Sigmoid colon (tissue), 7 donors: ENCODE measurements around the gene PHLPP1. TPM values are rescaled to one million over a fixed set of nuclear protein-coding genes. Genes with fewer than 3 reads are reported as not detected.
"Not testable (repeated sequence)": the region's sequence is repeated elsewhere in the genome, so short reads cannot be mapped to it uniquely, and the experiment has no call there.

Experiments used
- DNase-seq: peaks from one replicate; pipeline ENCODE4 v3.0.0-alpha.2; 2019
- H3K27ac ChIP-seq, 4 donors: fragments of 200-600 bp; sonication (generic); one replicate each; pipeline ENCODE4 v1.5.1; 2016 to 2019; ENCODE audit warnings: mild to moderate bottlenecking in 1 of 4
- H3K27me3 ChIP-seq, 3 donors: fragments of 200-600 bp; sonication (generic); one replicate each; pipeline ENCODE4 v1.5.1; 2019; ENCODE audit warnings: mild to moderate bottlenecking in 1 of 3
- H3K36me3 ChIP-seq, 4 donors: fragments of 200-600 bp; sonication (generic); one replicate each; pipeline ENCODE4 v1.5.1; 2016 to 2019
- H3K4me1 ChIP-seq, 4 donors: fragments of 200-600 bp; sonication (generic); one replicate each; pipeline ENCODE4 v1.5.1; 2017 to 2019
- H3K4me3 ChIP-seq, 4 donors: fragments of 200-600 bp; sonication (generic); one replicate each; pipeline ENCODE4 v1.5.1; 2017 to 2019; ENCODE audit warnings: mild to moderate bottlenecking in 2 of 4, moderate library complexity in 1 of 4
- H3K9me3 ChIP-seq, 4 donors: fragments of 200-600 bp in 3 of 4; sonication (generic) in 3 of 4; one replicate each; pipeline versions ENCODE4 v1.5.1 to v1.6.1; 2013 to 2019
- EP300 ChIP-seq, 4 donors: sonication (generic); formaldehyde crosslinking; IDR thresholded peaks; one replicate each; pipeline ENCODE4 v1.6.1; 2017; ENCODE audit warnings: antibody characterized with exemption in 4 of 4
- POLR2A ChIP-seq, 2 donors: fragments of 450-650 bp; IDR thresholded peaks; one replicate each; pipeline ENCODE4 v1.6.1; 2016; ENCODE audit warnings: antibody characterized with exemption in 2 of 2, mild to moderate bottlenecking in 2 of 2, moderate library complexity in 2 of 2
- POLR2AphosphoS5 ChIP-seq, 4 donors: sonication (generic); formaldehyde crosslinking; IDR thresholded peaks; one replicate each; pipeline ENCODE4 v1.6.1; 2017; ENCODE audit warnings: antibody characterized with exemption in 4 of 4
- WGBS, 2 donors: extraction: QIAGEN DNeasy Blood & Tissue Kit; methylation state at CpG; one replicate each; pipeline ENCODE4 v1.1.7; 2013; 5-methylcytosine and 5-hydroxymethylcytosine counted together
- intact Hi-C: fragments of 100-400 bp; cut with DNase I; formaldehyde crosslinking; loops from one replicate; pipeline ENCODE4 v1.15.1; 2023
- polyA plus RNA-seq, 3 donors: library from polyadenylated mRNA; stranded (reverse); fragments of 200-250 nt; gene quantifications; one replicate each; pipeline ENCODE4 v1.2.3, GENCODE V29; 2013
- total RNA-seq, 4 donors: library from RNA; depleted of rRNA; stranded (reverse); fragments of >200 nt; gene quantifications; one replicate each; pipeline ENCODE4 v1.1.0, GENCODE V29; 2016
- TF ChIP-seq, protein P1 (sequence below), 4 experiments: fragments of 450-650 bp in 3 of 4; fragments of 200-600 bp in 1 of 4; IDR thresholded peaks; one replicate each; pipeline ENCODE4 v1.5.1; 2016 to 2019; ENCODE audit warnings: antibody characterized with exemption in 4 of 4, mild to moderate bottlenecking in 3 of 4, moderate library complexity in 2 of 4
- donor health status: healthy with polysubstance abuse.
- donor health status: Bipolar disorder and iron deficiency.
- donor health status: healthy.

PHLPP1 gene
- total and polyA plus RNA-seq, 7 donors: 4.2 to 18.6 (median 7.1) TPM

DNA sequence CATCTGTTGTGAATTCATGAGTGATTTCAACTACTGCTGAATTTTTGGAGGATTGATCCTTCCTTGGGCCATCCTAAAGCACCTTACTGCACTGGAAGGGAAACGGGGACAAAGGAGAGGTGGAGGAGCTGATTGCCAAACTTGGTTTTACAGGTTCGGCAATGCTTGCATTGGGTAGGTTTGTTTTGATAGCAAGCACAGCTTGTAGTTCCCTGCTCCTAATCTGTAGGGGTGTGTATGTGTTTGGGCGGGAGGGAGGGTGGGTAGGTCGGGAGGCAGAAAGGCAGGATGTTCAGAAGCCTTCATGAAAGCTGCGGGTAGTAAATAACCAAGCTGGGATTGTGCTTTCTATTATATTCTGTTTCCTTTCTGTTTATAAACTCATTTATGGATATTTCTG is 24.6 kb downstream of the PHLPP1 start:
- Histone ChIP-seq H3K9me3 (no peaks in the 10 kb centered on the region), H3K27me3 (no peaks in the 10 kb centered on the region), H3K36me3 (no peaks in the 10 kb centered on the region), H3K4me1 (peaks cover 0 to 50% (median 34%) of the 10 kb centered on the region in 4 donors), H3K27ac (peak overlapping the region in 2 of 4 donors; percentile 68 to 75), H3K4me3 (no peak overlapping the region)
- 18 to 65% methylated on average over 5 of the region's 5 CpGs for WGBS, 2 donors
- TF ChIP-seq POLR2A (IDR thresholded peaks at IDR 0.05) (no peak), EP300 (IDR thresholded peaks at IDR 0.05) (no peak), POLR2AphosphoS5 (IDR thresholded peaks at IDR 0.05) (no peak)
- TF ChIP-seq, protein P1, sequence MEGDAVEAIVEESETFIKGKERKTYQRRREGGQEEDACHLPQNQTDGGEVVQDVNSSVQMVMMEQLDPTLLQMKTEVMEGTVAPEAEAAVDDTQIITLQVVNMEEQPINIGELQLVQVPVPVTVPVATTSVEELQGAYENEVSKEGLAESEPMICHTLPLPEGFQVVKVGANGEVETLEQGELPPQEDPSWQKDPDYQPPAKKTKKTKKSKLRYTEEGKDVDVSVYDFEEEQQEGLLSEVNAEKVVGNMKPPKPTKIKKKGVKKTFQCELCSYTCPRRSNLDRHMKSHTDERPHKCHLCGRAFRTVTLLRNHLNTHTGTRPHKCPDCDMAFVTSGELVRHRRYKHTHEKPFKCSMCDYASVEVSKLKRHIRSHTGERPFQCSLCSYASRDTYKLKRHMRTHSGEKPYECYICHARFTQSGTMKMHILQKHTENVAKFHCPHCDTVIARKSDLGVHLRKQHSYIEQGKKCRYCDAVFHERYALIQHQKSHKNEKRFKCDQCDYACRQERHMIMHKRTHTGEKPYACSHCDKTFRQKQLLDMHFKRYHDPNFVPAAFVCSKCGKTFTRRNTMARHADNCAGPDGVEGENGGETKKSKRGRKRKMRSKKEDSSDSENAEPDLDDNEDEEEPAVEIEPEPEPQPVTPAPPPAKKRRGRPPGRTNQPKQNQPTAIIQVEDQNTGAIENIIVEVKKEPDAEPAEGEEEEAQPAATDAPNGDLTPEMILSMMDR (IDR thresholded peaks at IDR 0.05): no peak
- intact Hi-C loops: no loop called here
- DNase-seq: no peak

DNA sequence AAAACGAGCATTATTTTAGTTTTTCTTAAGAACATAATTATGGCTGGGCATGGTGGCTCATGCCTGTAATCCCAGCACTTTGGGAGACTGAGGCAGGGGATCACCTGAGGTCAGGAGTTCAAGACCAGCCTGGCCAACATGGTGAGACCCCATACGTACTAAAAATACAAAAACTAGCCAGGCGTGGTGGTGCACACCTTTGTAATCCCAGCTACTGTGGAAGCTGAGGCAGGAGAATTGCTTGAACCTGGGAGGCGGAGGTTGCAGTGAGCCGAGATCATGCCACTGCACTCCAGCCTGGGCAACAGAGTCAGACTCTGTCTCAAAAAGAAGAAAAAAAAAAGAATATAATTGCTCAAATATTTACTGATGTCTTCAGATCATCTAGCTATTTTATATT is 25.3 kb downstream of the PHLPP1 start:
- H3K36me3 ChIP-seq, intact Hi-C loops, H3K27me3 ChIP-seq, H3K9me3 ChIP-seq, DNase-seq, H3K4me3 ChIP-seq: not testable (repeated sequence)
- WGBS, 2 donors: 24 to 73% methylated on average over 5 of the region's 5 CpGs
- peak overlapping the region; percentile 64 to 75 (median 70) for H3K27ac ChIP-seq
- H3K4me1 ChIP-seq: peaks cover 0 to 52% (median 37%) of the 10 kb centered on the region in 4 donors

DNA sequence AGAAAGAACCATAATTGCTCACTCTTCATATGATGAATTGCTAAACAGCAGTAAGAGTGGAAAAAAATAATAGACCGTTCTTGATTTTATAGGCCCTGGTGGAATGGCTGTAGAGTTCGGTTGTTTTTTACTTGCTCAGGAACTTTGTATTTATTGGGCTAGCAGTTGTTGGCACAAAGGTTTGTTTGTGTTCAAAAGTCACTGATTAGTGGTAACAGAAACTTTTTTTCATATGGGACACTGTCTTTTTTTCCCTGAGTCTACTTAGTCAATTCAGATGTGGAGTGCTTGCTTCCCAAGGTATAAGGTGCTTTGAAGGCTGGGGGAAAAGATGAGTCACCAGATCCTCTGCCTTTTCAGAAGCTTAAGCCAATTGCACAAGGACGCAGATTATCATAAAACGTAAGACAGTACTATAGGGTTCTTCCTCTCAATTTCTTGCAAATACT is 25.8 kb downstream of the PHLPP1 start:
- WGBS, 2 donors: 7 to 43% methylated on average over 4 of the region's 4 CpGs
- peak; percentile 80 for DNase-seq
- Histone ChIP-seq H3K27me3 (no peaks in the 10 kb centered on the region), H3K4me1 (peaks cover 0 to 50% (median 38%) of the 10 kb centered on the region in 4 donors), H3K36me3 (no peaks in the 10 kb centered on the region), H3K27ac (peak overlapping the region; percentile 64 to 75 (median 70)), H3K4me3 (no peak overlapping the region), H3K9me3 (no peaks in the 10 kb centered on the region)
- TF ChIP-seq POLR2A (IDR thresholded peaks at IDR 0.05) (no peak), POLR2AphosphoS5 (IDR thresholded peaks at IDR 0.05) (peak in 3 of 4 donors; percentile 32 to 66 (median 33)), EP300 (IDR thresholded peaks at IDR 0.05) (no peak)
- TF ChIP-seq, protein P1 (IDR thresholded peaks at IDR 0.05): no peak
- intact Hi-C loops: no loop called here

DNA sequence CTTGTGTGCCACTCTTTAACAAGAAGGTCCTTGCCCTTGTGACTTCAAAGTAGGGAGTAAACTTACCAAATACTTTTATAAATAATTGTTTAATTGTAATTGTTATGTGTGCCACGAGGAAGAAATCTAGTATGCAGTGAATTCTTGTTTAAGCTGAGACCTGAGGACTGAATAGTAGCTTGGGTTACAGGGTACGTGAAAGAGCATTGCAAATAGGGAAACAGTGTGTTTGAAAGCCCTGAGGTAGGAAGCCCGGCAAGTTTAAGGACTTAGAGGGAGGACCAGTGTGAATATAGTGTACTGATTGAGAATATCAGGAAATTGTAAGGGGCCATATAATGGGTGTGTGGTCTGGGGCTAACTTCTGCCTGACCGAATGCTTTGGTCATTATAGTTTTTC is 26.2 kb downstream of the PHLPP1 start:
- Histone ChIP-seq H3K36me3 (no peaks in the 10 kb centered on the region), H3K9me3 (no peaks in the 10 kb centered on the region), H3K4me1 (peaks cover 0 to 46% (median 38%) of the 10 kb centered on the region in 4 donors), H3K4me3 (no peak overlapping the region), H3K27ac (peak overlapping the region; percentile 64 to 75 (median 70)), H3K27me3 (no peaks in the 10 kb centered on the region)
- intact Hi-C loops: no loop called here
- 18 to 65% methylated on average over 4 of the region's 4 CpGs for WGBS, 2 donors
- no peak for DNase-seq
- TF ChIP-seq, protein P1 (IDR thresholded peaks at IDR 0.05): no peak

DNA sequence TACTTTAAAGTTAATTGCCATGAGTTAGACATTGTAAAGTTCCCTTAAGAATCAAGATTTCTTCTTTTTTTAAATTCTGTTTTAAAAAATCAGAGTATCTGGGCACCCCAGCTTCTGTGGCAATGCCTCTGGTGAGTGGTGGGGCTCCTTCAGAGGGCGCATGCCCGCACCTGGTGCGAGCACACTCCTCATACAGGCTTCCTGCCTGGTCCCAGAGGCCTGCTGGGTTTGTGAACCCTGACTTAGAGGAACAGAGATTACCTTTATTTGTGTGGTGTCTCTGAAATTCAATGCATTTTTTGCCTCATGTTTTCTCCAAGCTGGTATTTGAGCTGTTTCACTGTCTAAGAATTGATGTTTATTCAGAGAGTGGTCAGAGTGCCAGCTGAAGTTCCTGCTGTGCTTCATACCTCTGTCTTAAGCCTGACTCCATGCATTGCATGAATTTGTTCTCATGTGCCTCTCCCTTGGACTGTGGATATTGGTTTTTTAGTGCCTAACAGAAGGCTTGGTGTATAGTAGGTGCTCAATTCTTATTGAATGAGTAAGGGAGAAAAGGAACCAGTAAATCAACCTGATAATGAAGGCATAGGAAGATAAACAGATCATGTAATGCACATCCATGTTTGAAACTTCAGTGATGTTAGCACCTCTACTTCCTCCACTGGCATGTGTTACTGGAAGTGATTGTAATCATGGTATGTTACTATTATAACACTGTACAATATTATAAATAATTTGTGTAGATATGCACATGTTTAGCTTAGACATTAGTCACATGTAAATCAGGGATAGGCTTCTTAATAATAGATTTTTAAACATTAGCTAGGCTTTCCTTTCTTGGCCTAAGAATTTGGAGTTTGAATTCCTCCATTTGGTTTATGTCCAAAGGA is 29.0 kb downstream of the PHLPP1 start:
- Histone ChIP-seq H3K4me3 (no peak overlapping the region), H3K27ac (peak overlapping the region in 2 of 4 donors; percentile 13 to 25), H3K36me3 (no peaks in the 10 kb centered on the region), H3K27me3 (no peaks in the 10 kb centered on the region), H3K9me3 (no peaks in the 10 kb centered on the region), H3K4me1 (peaks cover 0 to 36% (median 33%) of the 10 kb centered on the region in 4 donors)
- WGBS, 2 donors: 48 to 77% methylated on average over 3 of the region's 3 CpGs
- intact Hi-C loops: no loop called here
- DNase-seq: no peak
- TF ChIP-seq POLR2AphosphoS5 (IDR thresholded peaks at IDR 0.05) (no peak), POLR2A (IDR thresholded peaks at IDR 0.05) (no peak), EP300 (IDR thresholded peaks at IDR 0.05) (no peak)
- TF ChIP-seq, protein P1 (IDR thresholded peaks at IDR 0.05): no peak
